ENCODE results near the gene CDH4.

DNA sequence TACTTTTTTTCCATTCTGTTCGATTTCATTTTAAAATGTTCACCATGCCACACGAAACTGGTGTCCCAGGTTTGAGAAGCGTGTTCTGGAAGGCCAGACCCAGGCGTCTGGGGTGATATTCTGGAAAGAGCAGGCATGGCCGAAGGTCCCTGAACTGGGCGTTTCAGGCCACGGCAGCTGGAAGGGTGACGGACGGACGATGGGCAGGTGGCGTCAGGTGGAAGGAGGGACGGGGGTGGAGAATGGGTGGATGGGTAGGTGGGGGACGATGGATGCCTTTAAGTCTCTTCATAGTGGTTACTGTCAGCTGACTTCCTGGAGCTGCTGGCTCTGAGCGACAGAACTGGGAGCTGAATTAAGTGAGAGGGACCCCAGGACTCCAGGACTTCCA is 44.6 kb downstream of the CDH4 start:
- TF ChIP-seq NR1H2 (CRISPR knock-in tag; IDR thresholded peaks at IDR 0.05) (no peak), MAX (CRISPR knock-in tag; IDR thresholded peaks at IDR 0.05) (no peak), PRDM15 (CRISPR knock-in tag; IDR thresholded peaks at IDR 0.05) (no peak), MLX (CRISPR knock-in tag; IDR thresholded peaks at IDR 0.05) (no peak), PREB (CRISPR knock-in tag; IDR thresholded peaks at IDR 0.05; ENCODE audit: borderline replicate concordance) (no peak), EMX1 (CRISPR knock-in tag; IDR thresholded peaks at IDR 0.05) (no peak), CBFB (CRISPR knock-in tag; IDR thresholded peaks at IDR 0.05; ENCODE audit: low read depth) (no peak)
- TF ChIP-seq, protein P1, sequence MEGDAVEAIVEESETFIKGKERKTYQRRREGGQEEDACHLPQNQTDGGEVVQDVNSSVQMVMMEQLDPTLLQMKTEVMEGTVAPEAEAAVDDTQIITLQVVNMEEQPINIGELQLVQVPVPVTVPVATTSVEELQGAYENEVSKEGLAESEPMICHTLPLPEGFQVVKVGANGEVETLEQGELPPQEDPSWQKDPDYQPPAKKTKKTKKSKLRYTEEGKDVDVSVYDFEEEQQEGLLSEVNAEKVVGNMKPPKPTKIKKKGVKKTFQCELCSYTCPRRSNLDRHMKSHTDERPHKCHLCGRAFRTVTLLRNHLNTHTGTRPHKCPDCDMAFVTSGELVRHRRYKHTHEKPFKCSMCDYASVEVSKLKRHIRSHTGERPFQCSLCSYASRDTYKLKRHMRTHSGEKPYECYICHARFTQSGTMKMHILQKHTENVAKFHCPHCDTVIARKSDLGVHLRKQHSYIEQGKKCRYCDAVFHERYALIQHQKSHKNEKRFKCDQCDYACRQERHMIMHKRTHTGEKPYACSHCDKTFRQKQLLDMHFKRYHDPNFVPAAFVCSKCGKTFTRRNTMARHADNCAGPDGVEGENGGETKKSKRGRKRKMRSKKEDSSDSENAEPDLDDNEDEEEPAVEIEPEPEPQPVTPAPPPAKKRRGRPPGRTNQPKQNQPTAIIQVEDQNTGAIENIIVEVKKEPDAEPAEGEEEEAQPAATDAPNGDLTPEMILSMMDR (IDR thresholded peaks at IDR 0.05): no peak
- TF ChIP-seq, protein P2, sequence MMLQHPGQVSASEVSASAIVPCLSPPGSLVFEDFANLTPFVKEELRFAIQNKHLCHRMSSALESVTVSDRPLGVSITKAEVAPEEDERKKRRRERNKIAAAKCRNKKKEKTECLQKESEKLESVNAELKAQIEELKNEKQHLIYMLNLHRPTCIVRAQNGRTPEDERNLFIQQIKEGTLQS (CRISPR knock-in tag; conservative IDR thresholded peaks at IDR 0.05): no peak
- TF ChIP-seq, protein P3, sequence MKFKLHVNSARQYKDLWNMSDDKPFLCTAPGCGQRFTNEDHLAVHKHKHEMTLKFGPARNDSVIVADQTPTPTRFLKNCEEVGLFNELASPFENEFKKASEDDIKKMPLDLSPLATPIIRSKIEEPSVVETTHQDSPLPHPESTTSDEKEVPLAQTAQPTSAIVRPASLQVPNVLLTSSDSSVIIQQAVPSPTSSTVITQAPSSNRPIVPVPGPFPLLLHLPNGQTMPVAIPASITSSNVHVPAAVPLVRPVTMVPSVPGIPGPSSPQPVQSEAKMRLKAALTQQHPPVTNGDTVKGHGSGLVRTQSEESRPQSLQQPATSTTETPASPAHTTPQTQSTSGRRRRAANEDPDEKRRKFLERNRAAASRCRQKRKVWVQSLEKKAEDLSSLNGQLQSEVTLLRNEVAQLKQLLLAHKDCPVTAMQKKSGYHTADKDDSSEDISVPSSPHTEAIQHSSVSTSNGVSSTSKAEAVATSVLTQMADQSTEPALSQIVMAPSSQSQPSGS (CRISPR knock-in tag; IDR thresholded peaks at IDR 0.05; ENCODE audit: borderline replicate concordance, low read depth): no peak
